ENCODE results near the gene PAK3. TPM values are rescaled to one million over a fixed set of nuclear protein-coding genes. Genes with fewer than 3 reads are reported as not detected.

The PAK3 gene
- total and polyA plus RNA-seq, 2 of the 4 experiments (the other 2 are of a cell fraction) = 0.22 to 0.36 TPM

GRCh38 chrX:111110098-111110775 lies 14.2 kb downstream of the PAK3 start:
- ChIA-PET POLR2A (ENCODE audit: unreplicated experiment) (no interaction called here), CTCF (no interaction called here)
- Histone ChIP-seq H2BK120ac (ENCODE audit: low read depth, low read length) (no peak overlapping the region), H3K4me2 (ENCODE audit: low read depth, low read length) (no peak overlapping the region), H2AK9ac (replicated peaks; ENCODE audit: low read depth, low read length, poor library complexity) (no peak overlapping the region), H3K23ac (ENCODE audit: low read depth, low read length) (no peak overlapping the region), H3K36me3 (ENCODE audit: control insufficient read depth, insufficient read depth, low read length) (no peaks in the 10 kb centered on the region), H4K8ac (ENCODE audit: low read depth in 2 of 2, low read length in 2 of 2) (no peak overlapping the region), H3K9ac (ENCODE audit: low read depth, low read length) (no peak overlapping the region), H3K4me1 (ENCODE audit: control insufficient read depth, insufficient read depth, low read length) (no peaks in the 10 kb centered on the region), H3K14ac (replicated peaks; ENCODE audit: low read depth, low read length) (no peak overlapping the region), H3K4ac (ENCODE audit: low read depth, low read length) (no peak overlapping the region), H3K79me1 (ENCODE audit: low read depth in 1 of 2, low read length in 2 of 2) (no peaks in the 10 kb centered on the region), H2AFZ (replicated peaks; ENCODE audit: low read length, poor library complexity) (no peak overlapping the region), H3K27me3 (ENCODE audit: control insufficient read depth, insufficient read depth, low read length) (peaks cover 3% of the 10 kb centered on the region), H2BK5ac (ENCODE audit: low read depth, low read length, poor library complexity, severe bottlenecking) (no peak overlapping the region), H4K91ac (ENCODE audit: insufficient read depth, low read depth, low read length) (no peak overlapping the region), H3K9me1 (ENCODE audit: insufficient read depth, low read length) (no peaks in the 10 kb centered on the region), H4K5ac (ENCODE audit: low read depth, low read length) (no peak overlapping the region), H3K56ac (ENCODE audit: extremely low read depth, insufficient read depth, low read length) (no peak overlapping the region), H3K27ac (ENCODE audit: insufficient read depth, low read length) (no peak overlapping the region), H3K4me3 (ENCODE audit: insufficient read depth, low read depth, low read length) (no peak overlapping the region), H3K9me3 (ENCODE audit: control insufficient read depth, insufficient read depth, low read length) (no peaks in the 10 kb centered on the region), H2BK20ac (ENCODE audit: low read depth, low read length) (no peak overlapping the region), H2AK5ac (ENCODE audit: low read depth, low read length) (no peak overlapping the region), H4K20me1 (ENCODE audit: insufficient read depth, low read length) (no peaks in the 10 kb centered on the region; the same call in 1 of the 2 replicates), H2BK15ac (ENCODE audit: low read depth, low read length) (no peak overlapping the region), H3K18ac (ENCODE audit: low read depth, low read length) (no peak overlapping the region)
- in situ Hi-C loops (cut with MboI; ENCODE audit: low sequenced_read_pairs) (no loop called here), dilution Hi-C loops (cut with HindIII; ENCODE audit: low sequenced_read_pairs, unreplicated experiment) (no loop called here), intact Hi-C loops (cut with micrococcal nuclease) (no loop called here)
- no TSS peak for BruUV-seq (replicated peaks)
- ATAC-seq (ENCODE audit: low read depth) = no peak
- TF ChIP-seq CHD1 (IDR thresholded peaks at IDR 0.05; ENCODE audit: low read depth, low read length) (no peak), RFX5 (IDR thresholded peaks at IDR 0.05; ENCODE audit: low read depth, low read length) (no peak), ELK1 (IDR thresholded peaks at IDR 0.05; ENCODE audit: borderline replicate concordance, low read depth, low read length) (no peak), RCOR1 (IDR thresholded peaks at IDR 0.05; ENCODE audit: insufficient replicate concordance, low read length) (no peak), CEBPB (IDR thresholded peaks at IDR 0.05; ENCODE audit: low read depth, low read length) (no peak), BHLHE40 (IDR thresholded peaks at IDR 0.05; ENCODE audit: low read depth, low read length) (no peak), MAZ (IDR thresholded peaks at IDR 0.05; ENCODE audit: borderline replicate concordance, low read depth, low read length) (no peak), MAFK (IDR thresholded peaks at IDR 0.05; ENCODE audit: low read depth, low read length) (no peak), USF2 (IDR thresholded peaks at IDR 0.05; ENCODE audit: low read depth, low read length) (no peak)
- DNase-seq = no peak
- WGBS, 2 experiments (ENCODE audit: extremely low coverage in 2 of 2, insufficient read length in 1 of 2) = no CpG with 5 or more reads among the region's 6 CpGs
